Measurements from ENCODE around the gene STXBP6. TPM values are rescaled to one million over a fixed set of nuclear protein-coding genes. Genes with fewer than 3 reads are reported as not detected.

The STXBP6 gene
- total RNA-seq, 1 experiment from 2014 or later = 5.3 TPM

GRCh38 chr14:25090256-25090655 is 40.3 kb upstream of the STXBP6 start:
- Histone ChIP-seq H3K4me3 (ENCODE audit: low read depth, low read length, poor library complexity, severe bottlenecking) (no peak overlapping the region), H3K9me3 (ENCODE audit: low read depth, low read length, poor library complexity, severe bottlenecking) (no peaks in the 10 kb centered on the region), H3K36me3 (ENCODE audit: insufficient read depth, low read length, poor library complexity, severe bottlenecking) (no peaks in the 10 kb centered on the region), H3K27me3 (replicated peaks; ENCODE audit: insufficient read depth, low read depth, low read length, poor library complexity) (no peaks in the 10 kb centered on the region), H3K4me1 (ENCODE audit: insufficient read depth, low read length, poor library complexity, severe bottlenecking) (no peaks in the 10 kb centered on the region), H3K27ac (ENCODE audit: low read depth, low read length, poor library complexity, severe bottlenecking) (no peak overlapping the region)
- DNase-seq (ENCODE audit: low spot score) = no peak
- BruUV-seq (replicated peaks) = no TSS peak
- TF ChIP-seq CTCF (conservative IDR thresholded peaks at IDR 0.05; ENCODE audit: low read depth, low read length) (no peak), EZH2 (IDR thresholded peaks at IDR 0.05; ENCODE audit: borderline replicate concordance, low read depth, low read length, poor library complexity, severe bottlenecking) (no peak)
- ChIA-PET POLR2A (ENCODE audit: low non-redundant PET) (no interaction called here), CTCF (no interaction called here)
- intact Hi-C loops (cut with micrococcal nuclease; ENCODE audit: unreplicated experiment) = no loop called here

- DNase-seq (ENCODE audit: low spot score) = no peak
- H3K27me3 ChIP-seq (replicated peaks; ENCODE audit: insufficient read depth, low read depth, low read length, poor library complexity) = no peaks in the 10 kb centered on the region
- H3K4me1 ChIP-seq (ENCODE audit: insufficient read depth, low read length, poor library complexity, severe bottlenecking) = no peaks in the 10 kb centered on the region
- intact Hi-C loops (cut with micrococcal nuclease; ENCODE audit: unreplicated experiment) = no loop called here
- POLR2A ChIA-PET (ENCODE audit: low non-redundant PET) = no interaction called here
- no peaks in the 10 kb centered on the region for H3K36me3 ChIP-seq (ENCODE audit: insufficient read depth, low read length, poor library complexity, severe bottlenecking)
- TF ChIP-seq CTCF (conservative IDR thresholded peaks at IDR 0.05; ENCODE audit: low read depth, low read length) (no peak), EZH2 (IDR thresholded peaks at IDR 0.05; ENCODE audit: borderline replicate concordance, low read depth, low read length, poor library complexity, severe bottlenecking) (no peak)
- H3K4me3 ChIP-seq (ENCODE audit: low read depth, low read length, poor library complexity, severe bottlenecking) = no peak overlapping the region
- CTCF ChIA-PET = no interaction called here
- no peak overlapping the region for H3K27ac ChIP-seq (ENCODE audit: low read depth, low read length, poor library complexity, severe bottlenecking)
- BruUV-seq (replicated peaks) = no TSS peak
- H3K9me3 ChIP-seq (ENCODE audit: low read depth, low read length, poor library complexity, severe bottlenecking) = no peaks in the 10 kb centered on the region
Observed at GRCh38 chr14:25089496-25089895, 39.5 kb upstream of the STXBP6 start.

- intact Hi-C loops (cut with micrococcal nuclease; ENCODE audit: unreplicated experiment) = no loop called here
- CTCF ChIA-PET = interaction anchor here (0.6 kb wide), 1 partner anchor 375 kb away, joined by 5 read pairs; no protein-coding TSS in a partner anchor
Observed at GRCh38 chr14:25086821-25087396, 37.0 kb upstream of the STXBP6 start.

More at GRCh38 chr14:25086821-25087396, 37.0 kb upstream of the STXBP6 start:
- H3K36me3 ChIP-seq (ENCODE audit: insufficient read depth, low read length, poor library complexity, severe bottlenecking) = no peaks in the 10 kb centered on the region
- H3K4me3 ChIP-seq (ENCODE audit: low read depth, low read length, poor library complexity, severe bottlenecking) = no peak overlapping the region
- no peak for DNase-seq (ENCODE audit: low spot score)
- no TSS peak for BruUV-seq (replicated peaks)
- TF ChIP-seq EZH2 (IDR thresholded peaks at IDR 0.05; ENCODE audit: borderline replicate concordance, low read depth, low read length, poor library complexity, severe bottlenecking) (no peak), CTCF (conservative IDR thresholded peaks at IDR 0.05; ENCODE audit: low read depth, low read length) (no peak)
- POLR2A ChIA-PET (ENCODE audit: low non-redundant PET) = no interaction called here
- no peaks in the 10 kb centered on the region for H3K4me1 ChIP-seq (ENCODE audit: insufficient read depth, low read length, poor library complexity, severe bottlenecking)
- no peaks in the 10 kb centered on the region for H3K27me3 ChIP-seq (replicated peaks; ENCODE audit: insufficient read depth, low read depth, low read length, poor library complexity)
- H3K27ac ChIP-seq (ENCODE audit: low read depth, low read length, poor library complexity, severe bottlenecking) = no peak overlapping the region
- no peaks in the 10 kb centered on the region for H3K9me3 ChIP-seq (ENCODE audit: low read depth, low read length, poor library complexity, severe bottlenecking)
